ENCODE data around the gene STX19. TPM values are rescaled to one million over a fixed set of nuclear protein-coding genes. Genes with fewer than 3 reads are reported as not detected.

Gene STX19
- total and polyA plus RNA-seq, 2 of the 13 experiments (the other 11 are each of a cell fraction or from before 2014, with no cell fraction given): not detected

DNA sequence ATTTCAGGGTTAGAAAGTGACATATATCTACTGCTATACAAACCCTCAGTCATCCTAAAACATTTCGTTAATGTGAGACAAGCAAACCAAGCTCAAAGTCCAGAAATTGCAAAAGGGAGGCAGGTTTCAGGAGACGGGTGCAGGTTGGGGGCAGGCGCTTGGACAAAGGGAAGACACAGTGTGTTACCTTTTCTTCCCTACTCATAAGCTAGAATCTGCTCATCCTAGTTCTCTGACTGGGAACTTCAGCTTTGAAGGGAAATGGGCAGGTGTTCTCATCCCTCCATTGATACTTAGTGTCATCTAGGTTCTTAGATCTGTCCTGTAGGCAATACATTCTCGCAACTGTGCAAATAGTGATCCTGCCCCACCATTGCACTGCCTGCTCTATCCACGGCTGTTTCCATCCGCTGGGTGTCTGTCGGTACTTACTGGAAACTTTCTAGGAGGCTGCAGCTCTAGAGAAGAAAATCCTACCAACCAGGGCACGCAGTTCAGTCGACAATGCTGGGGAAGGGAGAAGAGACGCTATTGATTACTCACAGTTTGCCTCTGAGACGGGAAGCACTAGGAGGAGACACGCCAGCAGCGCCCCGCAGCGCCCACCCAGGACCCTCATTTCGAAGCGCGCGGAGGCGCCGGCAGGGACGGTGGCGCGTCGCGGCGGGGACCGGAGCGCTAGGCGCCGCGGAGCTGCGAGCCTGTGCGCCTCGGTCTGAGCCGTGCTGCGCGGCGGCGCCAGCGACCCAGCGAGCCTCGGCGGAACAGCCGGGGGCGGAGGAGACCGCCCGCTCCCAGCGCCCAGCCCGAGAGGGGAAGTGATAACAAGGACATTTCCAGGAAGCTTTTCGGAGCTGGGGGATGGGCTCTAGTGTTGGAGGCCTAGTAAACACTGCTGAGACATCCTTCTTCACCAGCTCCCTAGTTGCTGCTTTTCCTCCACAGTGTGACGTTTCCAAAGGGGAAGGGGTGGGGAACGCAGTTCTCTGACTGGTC lies 55.0 kb downstream of the STX19 start, which contains the start of gene PROS1 (continued):
- TF ChIP-seq, protein P1, sequence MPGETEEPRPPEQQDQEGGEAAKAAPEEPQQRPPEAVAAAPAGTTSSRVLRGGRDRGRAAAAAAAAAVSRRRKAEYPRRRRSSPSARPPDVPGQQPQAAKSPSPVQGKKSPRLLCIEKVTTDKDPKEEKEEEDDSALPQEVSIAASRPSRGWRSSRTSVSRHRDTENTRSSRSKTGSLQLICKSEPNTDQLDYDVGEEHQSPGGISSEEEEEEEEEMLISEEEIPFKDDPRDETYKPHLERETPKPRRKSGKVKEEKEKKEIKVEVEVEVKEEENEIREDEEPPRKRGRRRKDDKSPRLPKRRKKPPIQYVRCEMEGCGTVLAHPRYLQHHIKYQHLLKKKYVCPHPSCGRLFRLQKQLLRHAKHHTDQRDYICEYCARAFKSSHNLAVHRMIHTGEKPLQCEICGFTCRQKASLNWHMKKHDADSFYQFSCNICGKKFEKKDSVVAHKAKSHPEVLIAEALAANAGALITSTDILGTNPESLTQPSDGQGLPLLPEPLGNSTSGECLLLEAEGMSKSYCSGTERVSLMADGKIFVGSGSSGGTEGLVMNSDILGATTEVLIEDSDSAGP (CRISPR knock-in tag; IDR thresholded peaks at IDR 0.05; ENCODE audit: borderline replicate concordance): peak; percentile 78
- TF ChIP-seq, protein P2, sequence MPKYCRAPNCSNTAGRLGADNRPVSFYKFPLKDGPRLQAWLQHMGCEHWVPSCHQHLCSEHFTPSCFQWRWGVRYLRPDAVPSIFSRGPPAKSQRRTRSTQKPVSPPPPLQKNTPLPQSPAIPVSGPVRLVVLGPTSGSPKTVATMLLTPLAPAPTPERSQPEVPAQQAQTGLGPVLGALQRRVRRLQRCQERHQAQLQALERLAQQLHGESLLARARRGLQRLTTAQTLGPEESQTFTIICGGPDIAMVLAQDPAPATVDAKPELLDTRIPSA (CRISPR knock-in tag; IDR thresholded peaks at IDR 0.05; ENCODE audit: borderline replicate concordance): no peak
- TF ChIP-seq HMG20A (CRISPR knock-in tag; IDR thresholded peaks at IDR 0.05; ENCODE audit: borderline replicate concordance) (peak; percentile 39; the same call in 1 of the 2 replicates), TBL1XR1 (IDR thresholded peaks at IDR 0.05; ENCODE audit: borderline replicate concordance, low read length, partially characterized antibody) (no peak), ZNF605 (CRISPR knock-in tag; IDR thresholded peaks at IDR 0.05) (0 out of 2 replicates have a peak, but pooled peaks have one; percentile 30), ZNF362 (CRISPR knock-in tag; IDR thresholded peaks at IDR 0.05; ENCODE audit: borderline replicate concordance) (no peak), ZNF263 (CRISPR knock-in tag; IDR thresholded peaks at IDR 0.05) (peak; percentile 26; the same call in 1 of the 2 replicates), GZF1 (CRISPR knock-in tag; IDR thresholded peaks at IDR 0.05) (peak; percentile 24; the same call in 1 of the 2 replicates), USF2 (IDR thresholded peaks at IDR 0.05; ENCODE audit: low read depth, low read length) (no peak), USF2 (CRISPR knock-in tag; IDR thresholded peaks at IDR 0.05; ENCODE audit: borderline replicate concordance) (no peak), ZNF367 (CRISPR knock-in tag; IDR thresholded peaks at IDR 0.05; ENCODE audit: borderline replicate concordance) (no peak), ZBTB14 (CRISPR knock-in tag; IDR thresholded peaks at IDR 0.05) (0 out of 2 replicates have a peak, but pooled peaks have one; percentile 34), PCBP1 (IDR thresholded peaks at IDR 0.05; ENCODE audit: borderline replicate concordance, low read depth, low read length) (no peak), DBP (CRISPR knock-in tag; IDR thresholded peaks at IDR 0.05; ENCODE audit: not compliant biosample characterization) (no peak), RXRB (CRISPR knock-in tag; IDR thresholded peaks at IDR 0.05; ENCODE audit: borderline replicate concordance) (no peak), ZFP41 (CRISPR knock-in tag; IDR thresholded peaks at IDR 0.05; ENCODE audit: borderline replicate concordance) (no peak), RFX1 (IDR thresholded peaks at IDR 0.05) (no peak), CEBPG (CRISPR knock-in tag; IDR thresholded peaks at IDR 0.05) (peak; percentile 66), NFYC (CRISPR knock-in tag; IDR thresholded peaks at IDR 0.05) (no peak)
- TF ChIP-seq, protein P3, sequence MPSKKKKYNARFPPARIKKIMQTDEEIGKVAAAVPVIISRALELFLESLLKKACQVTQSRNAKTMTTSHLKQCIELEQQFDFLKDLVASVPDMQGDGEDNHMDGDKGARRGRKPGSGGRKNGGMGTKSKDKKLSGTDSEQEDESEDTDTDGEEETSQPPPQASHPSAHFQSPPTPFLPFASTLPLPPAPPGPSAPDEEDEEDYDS (CRISPR knock-in tag; IDR thresholded peaks at IDR 0.05): no peak; the same call in 1 of the 2 replicates
